Type B pancreatic cell (in vitro differentiated cells): Measurements from ENCODE around the gene FAAH2. TPM values are rescaled to one million over a fixed set of nuclear protein-coding genes. Genes with fewer than 3 reads are reported as not detected.

Source experiments
- DNase-seq: peaks from one replicate; pipeline ENCODE4 v3.0.0; 2021; ENCODE audit warnings: mixed read lengths; ENCODE audit not compliant: unreplicated experiment; ENCODE audit errors: extremely low spot score
- H3K27ac Mint-ChIP-seq: 2 replicates; pipeline ENCODE4 v1.8.0; 2021; ENCODE audit warnings: mild to moderate bottlenecking, mixed read lengths
- H3K27me3 Mint-ChIP-seq: 2 replicates; pipeline ENCODE4 v1.8.0; 2021; ENCODE audit warnings: mixed read lengths
- H3K36me3 Mint-ChIP-seq: 2 replicates; pipeline ENCODE4 v1.8.0; 2021; ENCODE audit warnings: mixed read lengths
- H3K4me1 Mint-ChIP-seq: one replicate; pipeline ENCODE4 v1.8.0; 2021; ENCODE audit warnings: mixed read lengths; ENCODE audit not compliant: unreplicated experiment
- H3K4me3 Mint-ChIP-seq: 2 replicates; pipeline ENCODE4 v1.8.0; 2021; ENCODE audit warnings: mild to moderate bottlenecking, mixed read lengths
- H3K9me3 Mint-ChIP-seq: 2 replicates; pipeline ENCODE4 v1.8.0; 2021; ENCODE audit warnings: mixed read lengths
- CTCF ChIP-seq: fragments of 200-600 bp; sonication (generic); conservative IDR thresholded peaks from 2 replicates; pipeline ENCODE4 v1.5.0; 2021; ENCODE audit warnings: antibody characterized with exemption, mild to moderate bottlenecking
- total RNA-seq: library from RNA; stranded (reverse); gene quantifications from 2 replicates; pipeline ENCODE4 v1.2.1, GENCODE V29; 2021; ENCODE audit warnings: low replicate concordance

Gene FAAH2
- total RNA-seq, 1 donor from 2014 or later: 5.8 TPM

GRCh38 chrX:57364145-57364544, 77.6 kb downstream of the FAAH2 start:
- H3K9me3 Mint-ChIP-seq: no peaks in the 10 kb centered on the region
- H3K4me3 Mint-ChIP-seq: no peak overlapping the region
- no peaks in the 10 kb centered on the region for H3K36me3 Mint-ChIP-seq
- no peaks in the 10 kb centered on the region for H3K4me1 Mint-ChIP-seq
- H3K27me3 Mint-ChIP-seq: no peaks in the 10 kb centered on the region
- DNase-seq: no peak
- no peak for TF ChIP-seq CTCF
- H3K27ac Mint-ChIP-seq: no peak overlapping the region

GRCh38 chrX:57366430-57366829, 79.9 kb downstream of the FAAH2 start:
- no peak overlapping the region for H3K27ac Mint-ChIP-seq
- H3K27me3 Mint-ChIP-seq: no peaks in the 10 kb centered on the region
- H3K36me3 Mint-ChIP-seq: no peaks in the 10 kb centered on the region
- peak; percentile 59 for DNase-seq
- H3K4me1 Mint-ChIP-seq: no peaks in the 10 kb centered on the region
- no peak overlapping the region for H3K4me3 Mint-ChIP-seq
- TF ChIP-seq CTCF: no peak
- no peaks in the 10 kb centered on the region for H3K9me3 Mint-ChIP-seq

GRCh38 chrX:57367649-57368048, 81.1 kb downstream of the FAAH2 start:
- Mint-ChIP-seq H3K4me3 (no peak overlapping the region), H3K27me3 (no peaks in the 10 kb centered on the region), H3K4me1 (no peaks in the 10 kb centered on the region), H3K36me3 (no peaks in the 10 kb centered on the region), H3K9me3 (no peaks in the 10 kb centered on the region), H3K27ac (no peak overlapping the region)
- TF ChIP-seq CTCF: no peak
- DNase-seq: no peak

- Mint-ChIP-seq H3K4me3 (no peak overlapping the region), H3K27ac (no peak overlapping the region), H3K36me3 (no peaks in the 10 kb centered on the region), H3K4me1 (no peaks in the 10 kb centered on the region), H3K27me3 (no peaks in the 10 kb centered on the region), H3K9me3 (no peaks in the 10 kb centered on the region)
- DNase-seq: peak; percentile 34
- no peak for TF ChIP-seq CTCF
Measured at GRCh38 chrX:57368158-57368557, 81.7 kb downstream of the FAAH2 start.

GRCh38 chrX:57379296-57379695, 92.8 kb downstream of the FAAH2 start:
- TF ChIP-seq CTCF: no peak
- no peak for DNase-seq
- Mint-ChIP-seq H3K4me1 (no peaks in the 10 kb centered on the region), H3K27me3 (no peaks in the 10 kb centered on the region), H3K36me3 (peaks cover 14% of the 10 kb centered on the region), H3K4me3 (no peak overlapping the region), H3K27ac (no peak overlapping the region), H3K9me3 (peaks cover 11% of the 10 kb centered on the region)
